Fibroblast of lung (primary cell): ENCODE results near the gene NDUFB1. TPM values are rescaled to one million over a fixed set of nuclear protein-coding genes. Genes with fewer than 3 reads are reported as not detected.

Source experiments
- DNase-seq, 2 donors: peaks; one replicate each; pipeline versions ENCODE4 v3.0.0 to v3.0.0-alpha.2; 2010; ENCODE audit warnings: low read depth in 2 of 2
- H2AFZ ChIP-seq: 2 replicates; pipeline ENCODE4 v1.5.1; 2012; ENCODE audit warnings: low read length, control low read depth, inconsistent platforms
- H3K27ac ChIP-seq: 2 replicates; pipeline ENCODE4 v1.5.1; 2011; ENCODE audit warnings: low read length, control low read depth; ENCODE audit not compliant: insufficient read depth
- H3K27me3 ChIP-seq: 2 replicates; pipeline ENCODE4 v1.5.1; 2011; ENCODE audit warnings: mild to moderate bottlenecking, low read length; ENCODE audit not compliant: control insufficient read depth, insufficient read depth
- H3K36me3 ChIP-seq: 2 replicates; pipeline ENCODE4 v1.5.1; 2011; ENCODE audit warnings: low read length; ENCODE audit not compliant: control insufficient read depth, insufficient read depth
- H3K4me1 ChIP-seq: 2 replicates; pipeline ENCODE4 v1.5.1; 2011; ENCODE audit warnings: low read length; ENCODE audit not compliant: control insufficient read depth, insufficient read depth; ENCODE audit errors: extremely low read depth
- H3K4me2 ChIP-seq: 2 replicates; pipeline ENCODE4 v1.5.1; 2011; ENCODE audit warnings: low read length, control low read depth; ENCODE audit not compliant: insufficient read depth; ENCODE audit errors: extremely low read depth
- H3K4me3 ChIP-seq, 4 experiments: fragments of 200-600 bp in 1 of 4; sonication (generic) in 1 of 4; replicated peaks in 1 of 4; 2 replicates each; pipeline ENCODE4 v1.5.1; 2011 to 2016; ENCODE audit warnings: low read length in 4 of 4, low read depth in 3 of 4, mild to moderate bottlenecking in 3 of 4, control low read depth in 2 of 4, inconsistent platforms in 1 of 4, mixed read lengths in 1 of 4; ENCODE audit not compliant: insufficient read depth in 1 of 4; ENCODE audit errors: control extremely low read depth in 1 of 4
- H3K79me2 ChIP-seq: 2 replicates; pipeline ENCODE4 v1.5.1; 2012; ENCODE audit warnings: mild to moderate bottlenecking, low read length, inconsistent platforms; ENCODE audit not compliant: control insufficient read depth, insufficient read depth
- H3K9ac ChIP-seq: 2 replicates; pipeline ENCODE4 v1.5.1; 2011; ENCODE audit warnings: mild to moderate bottlenecking, low read length, control low read depth; ENCODE audit not compliant: insufficient read depth
- H3K9me3 ChIP-seq: 2 replicates; pipeline ENCODE4 v1.5.1; 2012; ENCODE audit warnings: low read depth, low read length; ENCODE audit not compliant: control insufficient read depth, insufficient read depth
- H4K20me1 ChIP-seq: 2 replicates; pipeline ENCODE4 v1.5.1; 2011; ENCODE audit warnings: low read length; ENCODE audit not compliant: control insufficient read depth, insufficient read depth; ENCODE audit errors: extremely low read depth
- CTCF ChIP-seq, 2 donors: IDR thresholded peaks in 1 of 2; conservative IDR thresholded peaks in 1 of 2; 1 replicate in 1 of 2; 2 replicates in 1 of 2; pipeline ENCODE4 v1.5.1; 2011 to 2012; ENCODE audit warnings: low read length in 2 of 2, control low read depth in 1 of 2, inconsistent platforms in 1 of 2, low read depth in 1 of 2, mild to moderate bottlenecking in 1 of 2
- EZH2 ChIP-seq: IDR thresholded peaks from 2 replicates; pipeline ENCODE4 v1.5.1; 2012; ENCODE audit warnings: low read length, control low read depth, mild to moderate bottlenecking; ENCODE audit errors: missing control alignments
- polyA plus RNA-seq, 2 donors: library from polyadenylated mRNA; depleted of rRNA in 1 of 2; stranded (reverse) in 1 of 2; unstranded in 1 of 2; fragments of >200 nt; gene quantifications; 2 replicates each; pipeline ENCODE4 v1.2.1, GENCODE V29; 2011 to 2012; ENCODE audit warnings: missing spikeins in 1 of 2
- total RNA-seq: library from RNA; depleted of rRNA; stranded (reverse); fragments of >200 nt; gene quantifications from 2 replicates; pipeline ENCODE4 v1.2.1, GENCODE V29; 2014

Gene NDUFB1
- total and polyA plus RNA-seq, 2 donors (not counting 1 experiment from before 2014, with no cell fraction given): 310 to 569 TPM

- Histone ChIP-seq H3K27ac (no peak overlapping the region), H2AFZ (no peak overlapping the region), H3K9ac (no peak overlapping the region), H3K4me1 (no peaks in the 10 kb centered on the region), H3K27me3 (no peaks in the 10 kb centered on the region), H3K36me3 (no peaks in the 10 kb centered on the region), H3K4me2 (no peak overlapping the region), H3K4me3 (no peak overlapping the region), H3K9me3 (no peaks in the 10 kb centered on the region), H4K20me1 (no peaks in the 10 kb centered on the region), H3K79me2 (no peaks in the 10 kb centered on the region)
- TF ChIP-seq CTCF (conservative IDR thresholded peaks at IDR 0.05 in 1 of 2, IDR thresholded peaks at IDR 0.05 in 1 of 2; ENCODE audit: low read depth in 1 of 2, low read length in 2 of 2) (peak in 1 of 2 donors; percentile 18), EZH2 (no peak)
- no peak for DNase-seq
Observed at GRCh38 chr14:92093320-92093719, 28.2 kb downstream of the NDUFB1 start.

GRCh38 chr14:92088494-92088893 lies 33.0 kb downstream of the NDUFB1 start:
- no peak overlapping the region for H3K4me3 ChIP-seq
- H3K27ac ChIP-seq: no peak overlapping the region
- no peak overlapping the region for H3K9ac ChIP-seq
- H3K79me2 ChIP-seq: no peaks in the 10 kb centered on the region
- H3K4me2 ChIP-seq: no peak overlapping the region
- no peak for DNase-seq
- H2AFZ ChIP-seq: no peak overlapping the region
- H4K20me1 ChIP-seq: no peaks in the 10 kb centered on the region
- H3K9me3 ChIP-seq: no peaks in the 10 kb centered on the region
- H3K4me1 ChIP-seq: no peaks in the 10 kb centered on the region
- H3K36me3 ChIP-seq: peaks cover 1% of the 10 kb centered on the region
- no peaks in the 10 kb centered on the region for H3K27me3 ChIP-seq
- no peak for TF ChIP-seq EZH2
- TF ChIP-seq CTCF (conservative IDR thresholded peaks at IDR 0.05 in 1 of 2, IDR thresholded peaks at IDR 0.05 in 1 of 2; ENCODE audit: low read depth in 1 of 2, low read length in 2 of 2): no peak

- no peak for TF ChIP-seq EZH2
- no peak for TF ChIP-seq CTCF (conservative IDR thresholded peaks at IDR 0.05 in 1 of 2, IDR thresholded peaks at IDR 0.05 in 1 of 2; ENCODE audit: low read depth in 1 of 2, low read length in 2 of 2)
- Histone ChIP-seq H3K4me2 (no peak overlapping the region), H4K20me1 (no peaks in the 10 kb centered on the region), H3K27me3 (no peaks in the 10 kb centered on the region), H3K4me1 (no peaks in the 10 kb centered on the region), H3K27ac (no peak overlapping the region), H3K36me3 (no peaks in the 10 kb centered on the region), H3K9ac (no peak overlapping the region), H3K79me2 (no peaks in the 10 kb centered on the region), H2AFZ (no peak overlapping the region), H3K9me3 (no peaks in the 10 kb centered on the region), H3K4me3 (no peak overlapping the region)
- peak in 1 of 2 donors; percentile 29 for DNase-seq
Observed at GRCh38 chr14:92074555-92074954, 47.0 kb downstream of the NDUFB1 start.

Other genes starting within 250 kb of the NDUFB1 start
- 13.4 and 33.4 TPM in 2 replicates for gene FBLN5, start 174.0 kb downstream of the NDUFB1 start, total RNA-seq
- 47.5 and 50.4 TPM in 2 replicates for gene FBLN5, start 174.0 kb downstream of the NDUFB1 start, polyA plus RNA-seq
- 26.5 and 50.4 TPM in 2 replicates for gene TRIP11, start 81.6 kb downstream of the NDUFB1 start, total RNA-seq
- gene TRIP11, start 81.6 kb downstream of the NDUFB1 start, polyA plus RNA-seq: 20.6 and 28.6 TPM in 2 replicates
- gene ATXN3, start 15.1 kb downstream of the NDUFB1 start, total RNA-seq: 40.6 and 63.3 TPM in 2 replicates
- 21.0 and 34.1 TPM in 2 replicates for gene ATXN3, start 15.1 kb downstream of the NDUFB1 start, polyA plus RNA-seq
- 41.3 and 41.8 TPM in 2 replicates for gene CPSF2, start 263 bp upstream of the NDUFB1 start, total RNA-seq
- 46.9 and 55.7 TPM in 2 replicates for gene CPSF2, start 263 bp upstream of the NDUFB1 start, polyA plus RNA-seq
- gene SLC24A4, start 201.5 kb upstream of the NDUFB1 start, total RNA-seq: not detected in 2 replicates
- gene SLC24A4, start 201.5 kb upstream of the NDUFB1 start, polyA plus RNA-seq: 0.03 TPM in 1 of 2 replicates, not detected in the other